Osteoblast (primary cell): Measurements from ENCODE around the gene FAM177A1. TPM values are rescaled to one million over a fixed set of nuclear protein-coding genes. Genes with fewer than 3 reads are reported as not detected.

ENCODE experiments used
- DNase-seq: peaks from one replicate; pipeline ENCODE4 v3.0.0; 2011; ENCODE audit warnings: low spot score, mixed read lengths; ENCODE audit not compliant: insufficient read length; ENCODE audit errors: missing footprints
- H2AFZ ChIP-seq: 2 replicates; pipeline ENCODE4 v1.6.0; 2011; ENCODE audit warnings: mild to moderate bottlenecking, low read length
- H3K27ac ChIP-seq: 2 replicates; pipeline ENCODE4 v1.5.1; 2011; ENCODE audit warnings: mild to moderate bottlenecking, low read depth, low read length, moderate library complexity
- H3K27me3 ChIP-seq: 2 replicates; pipeline ENCODE4 v1.6.0; 2012; ENCODE audit warnings: mild to moderate bottlenecking, control low read depth, inconsistent platforms, low read length, moderate library complexity; ENCODE audit not compliant: insufficient read depth
- H3K36me3 ChIP-seq: 2 replicates; pipeline ENCODE4 v1.5.1; 2011; ENCODE audit warnings: mild to moderate bottlenecking, low read length, control low read depth, moderate library complexity; ENCODE audit not compliant: insufficient read depth
- H3K4me1 ChIP-seq: 2 replicates; pipeline ENCODE4 v1.5.1; 2011; ENCODE audit warnings: mild to moderate bottlenecking, low read length, control low read depth, moderate library complexity; ENCODE audit not compliant: insufficient read depth
- H3K4me2 ChIP-seq: 2 replicates; pipeline ENCODE4 v1.6.0; 2011; ENCODE audit warnings: mild to moderate bottlenecking, low read length; ENCODE audit not compliant: insufficient read depth
- H3K4me3 ChIP-seq: fragments of 200-600 bp; sonication (generic); 3 replicates; pipeline ENCODE4 v1.5.1; 2012; ENCODE audit warnings: mild to moderate bottlenecking, low read length, inconsistent platforms; ENCODE audit not compliant: insufficient read depth
- H3K79me2 ChIP-seq: 2 replicates; pipeline ENCODE4 v1.6.0; 2012; ENCODE audit warnings: mild to moderate bottlenecking, low read length, control low read depth, inconsistent platforms; ENCODE audit not compliant: insufficient read depth
- H3K9me3 ChIP-seq: 2 replicates; pipeline ENCODE4 v1.5.1; 2011; ENCODE audit warnings: low read depth, low read length, control low read depth
- H4K20me1 ChIP-seq: 2 replicates; pipeline ENCODE4 v1.6.0; 2012; ENCODE audit warnings: mild to moderate bottlenecking, low read length, control low read depth; ENCODE audit not compliant: insufficient read depth
- total RNA-seq: library from RNA; depleted of rRNA; stranded (reverse); fragments of >200 nt; gene quantifications from 2 replicates; pipeline ENCODE4 v1.2.3, GENCODE V29; 2012
- TF ChIP-seq, protein P1 (sequence below): IDR thresholded peaks from 2 replicates; pipeline ENCODE4 v1.5.1; 2011; ENCODE audit warnings: mild to moderate bottlenecking, low read depth, low read length, moderate library complexity; ENCODE audit errors: extremely low read depth

The FAM177A1 gene, protein sequence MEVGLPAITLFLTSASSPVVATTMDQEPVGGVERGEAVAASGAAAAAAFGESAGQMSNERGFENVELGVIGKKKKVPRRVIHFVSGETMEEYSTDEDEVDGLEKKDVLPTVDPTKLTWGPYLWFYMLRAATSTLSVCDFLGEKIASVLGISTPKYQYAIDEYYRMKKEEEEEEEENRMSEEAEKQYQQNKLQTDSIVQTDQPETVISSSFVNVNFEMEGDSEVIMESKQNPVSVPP
- total RNA-seq = 30.0 and 34.2 TPM in 2 replicates

GRCh38 chr14:35046048-35046750 lies at the start of gene FAM177A1:
TSS of gene FAM177A1 (plus strand) at chr14:35046272. CDS start at chr14:35046464, 192 bp downstream.
- DNase-seq = peak; percentile 99
- H3K79me2 ChIP-seq = peaks cover 27% of the 10 kb centered on the region
- peak within 1 kb of the TSS; percentile 94 for H2AFZ ChIP-seq
- H3K4me2 ChIP-seq = peak within 1 kb of the TSS; percentile 95
- peaks cover 14% of the 10 kb centered on the region for H3K4me1 ChIP-seq
- no peaks in the 10 kb centered on the region for H3K27me3 ChIP-seq
- peaks cover 6% of the 10 kb centered on the region for H3K36me3 ChIP-seq
- H3K4me3 ChIP-seq = peak within 1 kb of the TSS; percentile 89
- H4K20me1 ChIP-seq = no peaks in the 10 kb centered on the region
- TF ChIP-seq, protein P1, sequence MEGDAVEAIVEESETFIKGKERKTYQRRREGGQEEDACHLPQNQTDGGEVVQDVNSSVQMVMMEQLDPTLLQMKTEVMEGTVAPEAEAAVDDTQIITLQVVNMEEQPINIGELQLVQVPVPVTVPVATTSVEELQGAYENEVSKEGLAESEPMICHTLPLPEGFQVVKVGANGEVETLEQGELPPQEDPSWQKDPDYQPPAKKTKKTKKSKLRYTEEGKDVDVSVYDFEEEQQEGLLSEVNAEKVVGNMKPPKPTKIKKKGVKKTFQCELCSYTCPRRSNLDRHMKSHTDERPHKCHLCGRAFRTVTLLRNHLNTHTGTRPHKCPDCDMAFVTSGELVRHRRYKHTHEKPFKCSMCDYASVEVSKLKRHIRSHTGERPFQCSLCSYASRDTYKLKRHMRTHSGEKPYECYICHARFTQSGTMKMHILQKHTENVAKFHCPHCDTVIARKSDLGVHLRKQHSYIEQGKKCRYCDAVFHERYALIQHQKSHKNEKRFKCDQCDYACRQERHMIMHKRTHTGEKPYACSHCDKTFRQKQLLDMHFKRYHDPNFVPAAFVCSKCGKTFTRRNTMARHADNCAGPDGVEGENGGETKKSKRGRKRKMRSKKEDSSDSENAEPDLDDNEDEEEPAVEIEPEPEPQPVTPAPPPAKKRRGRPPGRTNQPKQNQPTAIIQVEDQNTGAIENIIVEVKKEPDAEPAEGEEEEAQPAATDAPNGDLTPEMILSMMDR = no peak
- H3K27ac ChIP-seq = peak within 1 kb of the TSS; percentile 98
- H3K9me3 ChIP-seq = no peaks in the 10 kb centered on the region

DNA sequence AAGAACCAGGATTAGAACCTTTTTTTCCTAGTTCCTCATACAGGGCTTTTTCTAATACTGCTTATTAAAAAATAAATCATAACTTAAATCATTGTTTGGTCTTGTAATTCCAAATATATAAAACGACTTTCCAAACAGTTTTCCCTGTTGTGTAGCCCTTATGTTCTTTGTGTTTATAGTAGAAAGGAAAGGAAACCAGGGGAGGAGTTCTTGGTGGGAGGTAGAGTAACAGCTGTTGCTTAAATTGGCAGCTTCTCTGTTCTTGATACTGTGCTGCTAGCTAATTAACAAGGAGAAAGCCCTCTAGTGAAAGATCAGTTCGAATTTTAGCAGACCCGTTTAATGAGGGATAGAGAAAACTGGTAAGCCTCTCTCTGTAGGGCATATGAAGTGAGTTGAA lies 48.3 kb upstream of the FAM177A1 start:
- H3K27me3 ChIP-seq = no peaks in the 10 kb centered on the region
- peaks cover 46% of the 10 kb centered on the region for H3K79me2 ChIP-seq
- H3K4me2 ChIP-seq = no peak overlapping the region
- TF ChIP-seq, protein P1 = no peak
- H3K4me3 ChIP-seq = no peak overlapping the region
- peaks cover 17% of the 10 kb centered on the region for H3K36me3 ChIP-seq
- H4K20me1 ChIP-seq = peaks cover 4% of the 10 kb centered on the region
- no peak overlapping the region for H2AFZ ChIP-seq
- DNase-seq = no peak
- no peaks in the 10 kb centered on the region for H3K4me1 ChIP-seq
- H3K27ac ChIP-seq = no peak overlapping the region
- no peaks in the 10 kb centered on the region for H3K9me3 ChIP-seq

- no peaks in the 10 kb centered on the region for H3K9me3 ChIP-seq
- TF ChIP-seq, protein P1 = no peak
- no peaks in the 10 kb centered on the region for H3K4me1 ChIP-seq
- H3K4me3 ChIP-seq = no peak overlapping the region
- peaks cover 6% of the 10 kb centered on the region for H4K20me1 ChIP-seq
- no peak overlapping the region for H2AFZ ChIP-seq
- H3K27ac ChIP-seq = no peak overlapping the region
- peaks cover 21% of the 10 kb centered on the region for H3K36me3 ChIP-seq
- peaks cover 29% of the 10 kb centered on the region for H3K79me2 ChIP-seq
- H3K4me2 ChIP-seq = no peak overlapping the region
- no peaks in the 10 kb centered on the region for H3K27me3 ChIP-seq
- DNase-seq = no peak
Measured at GRCh38 chr14:34999500-34999899, 46.6 kb upstream of the FAM177A1 start.

DNA sequence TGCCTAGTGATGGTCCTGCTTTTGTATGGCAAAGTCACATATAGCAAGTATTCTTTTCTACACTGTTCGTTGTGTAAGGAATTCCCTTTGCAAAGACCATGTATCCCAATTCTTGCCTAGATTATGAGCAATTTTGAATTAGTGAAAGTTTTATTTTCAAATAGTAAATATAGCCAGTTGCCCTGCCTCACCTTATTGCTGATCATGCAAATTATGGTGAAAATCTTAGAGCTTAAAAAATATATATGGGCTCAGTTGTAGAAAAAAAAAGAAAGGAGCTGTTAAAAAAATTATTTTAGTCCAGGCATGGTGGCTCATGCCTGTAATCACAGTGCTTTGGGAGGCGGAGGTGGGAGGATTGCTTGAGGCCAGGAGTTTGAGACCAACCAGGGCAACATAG lies 44.5 kb upstream of the FAM177A1 start:
- Histone ChIP-seq H3K79me2 (peaks cover 15% of the 10 kb centered on the region), H3K4me1 (no peaks in the 10 kb centered on the region), H3K4me3 (no peak overlapping the region), H3K4me2 (no peak overlapping the region), H3K27me3 (no peaks in the 10 kb centered on the region), H3K9me3 (no peaks in the 10 kb centered on the region), H3K27ac (no peak overlapping the region), H3K36me3 (peaks cover 30% of the 10 kb centered on the region), H2AFZ (no peak overlapping the region), H4K20me1 (peaks cover 2% of the 10 kb centered on the region)
- TF ChIP-seq, protein P1 = no peak
- no peak for DNase-seq
